CD4-positive, alpha-beta T cell treated with Interleukin-17A for 4 hours (primary cell): ENCODE data around the gene PAXIP1.
"Not testable (repeated sequence)": the region's sequence is repeated elsewhere in the genome, so short reads cannot be mapped to it uniquely, and the experiment has no call there.

ENCODE experiments used
- DNase-seq: peaks from one replicate; pipeline ENCODE4 v3.0.0-alpha.2; 2020; ENCODE audit warnings: mixed read lengths

The PAXIP1 gene, protein sequence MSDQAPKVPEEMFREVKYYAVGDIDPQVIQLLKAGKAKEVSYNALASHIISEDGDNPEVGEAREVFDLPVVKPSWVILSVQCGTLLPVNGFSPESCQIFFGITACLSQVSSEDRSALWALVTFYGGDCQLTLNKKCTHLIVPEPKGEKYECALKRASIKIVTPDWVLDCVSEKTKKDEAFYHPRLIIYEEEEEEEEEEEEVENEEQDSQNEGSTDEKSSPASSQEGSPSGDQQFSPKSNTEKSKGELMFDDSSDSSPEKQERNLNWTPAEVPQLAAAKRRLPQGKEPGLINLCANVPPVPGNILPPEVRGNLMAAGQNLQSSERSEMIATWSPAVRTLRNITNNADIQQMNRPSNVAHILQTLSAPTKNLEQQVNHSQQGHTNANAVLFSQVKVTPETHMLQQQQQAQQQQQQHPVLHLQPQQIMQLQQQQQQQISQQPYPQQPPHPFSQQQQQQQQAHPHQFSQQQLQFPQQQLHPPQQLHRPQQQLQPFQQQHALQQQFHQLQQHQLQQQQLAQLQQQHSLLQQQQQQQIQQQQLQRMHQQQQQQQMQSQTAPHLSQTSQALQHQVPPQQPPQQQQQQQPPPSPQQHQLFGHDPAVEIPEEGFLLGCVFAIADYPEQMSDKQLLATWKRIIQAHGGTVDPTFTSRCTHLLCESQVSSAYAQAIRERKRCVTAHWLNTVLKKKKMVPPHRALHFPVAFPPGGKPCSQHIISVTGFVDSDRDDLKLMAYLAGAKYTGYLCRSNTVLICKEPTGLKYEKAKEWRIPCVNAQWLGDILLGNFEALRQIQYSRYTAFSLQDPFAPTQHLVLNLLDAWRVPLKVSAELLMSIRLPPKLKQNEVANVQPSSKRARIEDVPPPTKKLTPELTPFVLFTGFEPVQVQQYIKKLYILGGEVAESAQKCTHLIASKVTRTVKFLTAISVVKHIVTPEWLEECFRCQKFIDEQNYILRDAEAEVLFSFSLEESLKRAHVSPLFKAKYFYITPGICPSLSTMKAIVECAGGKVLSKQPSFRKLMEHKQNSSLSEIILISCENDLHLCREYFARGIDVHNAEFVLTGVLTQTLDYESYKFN

DNA sequence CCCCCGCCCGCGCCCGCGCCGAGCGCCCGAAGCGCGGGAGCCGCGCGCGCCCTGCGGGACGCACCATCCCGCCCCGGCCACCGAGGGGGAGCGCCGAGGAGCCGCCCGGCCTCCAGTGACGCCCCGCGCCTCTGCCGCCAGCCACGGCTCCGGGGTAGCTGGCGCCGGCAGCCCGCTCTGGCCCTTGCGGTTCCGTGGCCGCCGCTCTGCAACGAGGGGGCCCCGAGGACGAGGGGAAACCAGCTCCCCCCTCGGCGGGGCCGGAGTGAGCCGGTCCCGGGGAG, at the start of gene PAXIP1:
TSS of gene PAXIP1 (minus strand) at position 33 of the 284 bp plus-strand sequence. CDS start 195 bp downstream, outside the sequence.
- DNase-seq, result peak; percentile 74

DNA sequence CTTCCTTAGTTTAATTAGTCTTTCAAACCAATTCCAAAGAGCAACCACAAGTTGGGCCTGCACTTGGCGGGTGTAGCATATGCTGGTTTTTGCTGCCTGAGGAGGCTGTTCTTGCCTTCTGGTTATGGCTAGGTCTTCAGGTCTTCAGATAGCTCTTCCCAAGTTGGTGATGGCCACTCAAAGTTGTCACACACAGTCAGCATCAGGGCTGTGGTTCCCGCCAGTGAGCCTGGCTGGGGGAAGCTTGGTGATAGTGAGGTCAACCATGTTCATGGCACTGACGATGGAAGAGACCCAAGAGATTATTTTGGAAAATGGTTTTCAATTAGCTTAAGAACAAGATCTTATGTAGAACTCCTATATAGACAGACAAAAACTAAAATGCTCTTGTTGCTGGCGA, 48.4 kb upstream of the PAXIP1 start:
- no peak for DNase-seq

DNA sequence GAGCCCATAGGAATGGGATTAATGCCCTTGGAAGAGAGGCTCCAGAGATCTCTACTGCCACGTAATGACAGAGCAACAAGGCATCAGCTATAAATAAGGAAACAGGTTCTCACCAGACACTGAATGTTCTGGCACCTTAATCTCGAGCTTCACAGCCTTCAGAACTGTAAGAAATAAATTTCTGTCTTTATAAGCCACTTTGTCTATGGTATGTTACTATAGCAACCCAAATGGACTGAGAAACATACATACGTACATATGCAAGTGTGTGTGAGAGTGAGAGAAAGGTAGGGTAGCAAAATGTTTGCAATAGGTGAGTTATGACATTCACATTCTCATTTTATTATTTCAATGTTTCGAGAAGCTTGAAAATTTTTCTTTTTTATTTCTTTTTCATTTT, 45.1 kb upstream of the PAXIP1 start:
- DNase-seq, result no peak

DNA sequence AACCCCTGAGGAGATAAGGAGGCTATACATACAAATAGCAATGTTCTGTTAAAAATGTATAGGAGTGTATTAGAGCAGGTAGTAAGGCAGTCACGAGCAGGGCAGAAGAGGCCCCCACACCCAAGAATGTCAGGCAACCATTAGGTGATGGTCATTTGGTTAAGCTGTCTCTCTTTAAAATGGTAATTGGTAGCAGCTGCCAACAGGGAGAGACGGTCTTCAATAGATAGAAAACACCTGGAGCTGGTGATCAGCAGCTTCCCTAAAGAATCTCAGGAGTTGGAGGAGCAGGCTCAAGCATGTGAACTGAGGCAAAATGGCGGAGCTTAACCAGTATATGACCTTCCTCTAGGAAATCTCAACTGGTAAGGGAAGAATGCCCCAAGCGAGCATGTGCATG, 40.8 kb upstream of the PAXIP1 start:
- DNase-seq, result no peak

DNA sequence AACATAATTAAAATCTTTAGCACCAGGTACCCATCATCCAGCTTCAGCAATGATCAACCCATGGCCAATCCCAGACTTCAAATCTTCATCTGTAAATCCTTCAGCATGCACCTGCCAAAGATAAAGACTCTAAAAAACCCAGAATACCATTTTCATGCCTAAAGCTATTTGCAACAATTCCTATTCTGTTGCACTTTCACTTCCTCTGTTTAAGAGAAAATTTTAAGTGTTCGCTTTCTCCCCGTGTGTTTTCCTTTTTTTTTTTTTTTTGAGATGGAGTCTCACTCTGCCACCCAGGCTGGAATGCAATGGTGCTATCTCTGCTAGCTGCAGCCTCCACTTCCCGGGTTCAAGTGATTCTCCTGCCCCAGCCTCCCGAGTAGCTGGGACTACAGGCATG, 35.4 kb upstream of the PAXIP1 start:
- DNase-seq, result no peak

DNA sequence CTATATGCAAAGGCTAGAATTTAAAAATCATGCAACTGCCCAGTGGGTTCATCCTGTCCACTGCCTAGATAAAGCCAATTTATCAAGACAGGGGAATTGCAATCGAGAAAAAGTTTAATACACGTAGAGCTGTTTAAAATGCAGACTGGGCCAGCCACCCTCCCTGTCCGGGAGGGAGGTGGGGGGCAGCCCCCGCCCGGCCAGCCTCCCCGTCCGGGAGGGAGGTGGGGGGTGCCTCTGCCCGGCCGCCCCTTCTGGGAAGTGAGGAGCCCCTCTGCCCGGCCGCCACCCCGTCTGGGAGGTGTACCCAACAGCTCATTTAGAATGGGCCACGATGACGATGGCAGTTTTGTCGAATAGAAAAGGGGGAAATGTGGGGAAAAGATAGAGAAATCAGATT, 31.6 kb upstream of the PAXIP1 start:
- not testable (repeated sequence) for DNase-seq

DNA sequence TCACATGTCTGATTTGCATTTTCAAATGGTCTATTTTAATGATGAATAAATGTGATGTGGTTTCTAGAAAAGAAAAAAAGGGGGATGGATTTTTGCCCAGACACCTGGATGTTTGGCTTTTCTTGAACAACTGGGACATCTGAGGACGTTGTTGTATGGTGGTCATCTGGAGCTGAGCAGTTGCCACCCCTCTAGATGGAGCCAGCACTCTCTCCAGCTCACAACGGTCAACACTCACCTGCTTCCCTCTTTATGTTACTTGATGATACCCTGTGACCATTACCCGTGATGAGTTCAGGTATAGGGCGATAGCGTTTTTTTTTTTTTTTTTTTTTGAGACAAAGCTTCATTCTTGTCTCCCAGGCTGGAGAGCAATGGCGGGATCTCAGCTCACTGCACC, 30.1 kb upstream of the PAXIP1 start:
- DNase-seq, result no peak

DNA sequence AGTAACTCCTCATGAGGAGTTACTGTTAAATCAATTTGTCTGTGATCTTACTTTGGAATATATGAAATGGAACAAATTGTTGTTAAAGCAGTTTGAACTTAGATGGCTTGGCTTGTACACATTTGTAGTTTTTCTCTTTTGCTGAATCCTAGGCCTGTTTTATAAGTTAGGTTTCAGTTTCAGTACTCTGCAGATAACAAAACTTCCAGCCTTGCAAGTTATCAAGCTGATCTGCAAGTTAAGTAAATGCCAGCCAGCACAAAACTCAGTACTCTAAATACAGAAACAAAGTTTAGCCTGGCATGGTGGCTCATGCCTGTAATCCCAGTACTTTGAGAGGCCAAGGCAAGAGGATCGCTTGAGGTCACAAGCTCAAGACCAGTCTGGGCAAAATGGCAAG, 25.0 kb upstream of the PAXIP1 start:
- DNase-seq, result no peak

DNA sequence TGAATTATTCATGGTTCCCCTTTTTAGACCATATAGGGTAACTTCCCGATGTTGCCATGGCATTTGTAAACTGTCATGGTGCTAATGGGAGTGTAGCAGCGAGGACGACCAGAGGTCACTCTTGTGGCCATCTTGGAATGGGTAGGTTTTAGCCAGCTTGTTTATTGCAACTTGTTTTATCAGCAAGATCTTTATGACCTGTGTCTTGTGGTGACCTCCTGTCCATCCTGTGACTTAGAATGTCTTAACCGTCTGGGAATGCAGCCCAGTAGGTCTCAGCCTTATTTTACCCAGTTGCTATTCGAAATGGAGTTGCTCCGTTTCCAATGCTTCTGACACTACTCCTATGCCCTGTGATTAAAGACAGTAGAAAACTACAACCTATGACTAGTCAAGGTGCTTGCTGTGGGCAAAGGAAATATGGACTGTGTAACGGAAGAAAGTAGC, 18.8 kb upstream of the PAXIP1 start:
- no peak for DNase-seq

DNA sequence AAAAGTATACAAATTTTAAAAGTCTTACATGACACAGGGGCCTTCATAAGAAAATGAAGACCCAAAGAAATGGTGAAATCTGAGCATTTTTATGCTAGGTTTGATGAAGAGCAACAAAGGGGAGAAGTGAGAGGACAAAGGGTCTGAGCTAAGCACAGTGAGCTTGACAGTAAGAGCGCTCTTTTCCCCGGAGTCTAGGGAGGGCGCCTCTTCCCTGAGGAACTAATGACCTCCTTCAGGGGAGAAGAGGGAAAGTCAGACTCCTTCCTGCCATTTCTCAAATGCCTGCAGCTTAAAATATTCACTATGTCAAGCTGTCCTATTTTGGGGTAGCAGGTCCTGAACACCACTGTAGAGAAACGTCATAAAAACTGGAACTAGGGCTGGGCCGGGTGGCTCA, 18.1 kb upstream of the PAXIP1 start:
- no peak for DNase-seq

DNA sequence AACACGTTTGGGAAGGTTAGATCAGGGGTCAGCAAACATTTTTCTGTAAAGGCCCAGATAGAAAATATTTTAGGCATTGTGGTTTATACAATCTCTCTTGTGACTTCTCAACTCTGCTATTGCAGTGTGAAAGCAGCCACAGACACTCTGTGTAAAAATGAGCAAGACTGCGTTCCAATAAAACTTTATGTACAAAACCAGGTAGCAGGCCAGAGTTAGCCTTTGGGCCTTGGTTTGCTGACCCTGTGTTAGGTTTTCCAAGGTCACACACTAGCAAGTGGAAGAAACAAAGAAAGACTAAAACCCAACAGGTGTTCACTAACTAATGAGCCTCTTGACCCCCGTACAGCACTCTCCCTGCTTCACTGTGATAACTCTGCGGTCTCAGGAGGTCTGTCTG, 14.9 kb upstream of the PAXIP1 start:
- DNase-seq, result no peak

DNA sequence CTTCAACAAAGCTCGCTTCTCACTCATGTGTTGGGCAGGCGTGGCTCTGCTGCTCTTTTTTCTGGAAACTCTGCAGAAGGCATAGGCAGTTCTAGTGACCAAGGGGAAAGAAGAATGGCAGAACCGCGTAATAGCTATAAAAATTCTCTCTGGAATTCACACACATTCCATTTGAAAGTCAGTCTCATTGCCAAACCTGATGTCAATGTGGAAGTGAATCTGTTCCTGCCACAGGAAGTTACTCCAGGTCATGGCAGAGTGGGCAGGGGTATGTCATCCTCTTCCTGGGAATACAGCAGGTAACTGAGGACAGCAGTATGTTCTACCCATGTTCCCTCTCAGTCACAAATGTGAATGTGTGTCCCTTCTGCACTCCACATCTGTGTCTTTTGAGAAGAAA, 8.2 kb upstream of the PAXIP1 start:
- no peak for DNase-seq

DNA sequence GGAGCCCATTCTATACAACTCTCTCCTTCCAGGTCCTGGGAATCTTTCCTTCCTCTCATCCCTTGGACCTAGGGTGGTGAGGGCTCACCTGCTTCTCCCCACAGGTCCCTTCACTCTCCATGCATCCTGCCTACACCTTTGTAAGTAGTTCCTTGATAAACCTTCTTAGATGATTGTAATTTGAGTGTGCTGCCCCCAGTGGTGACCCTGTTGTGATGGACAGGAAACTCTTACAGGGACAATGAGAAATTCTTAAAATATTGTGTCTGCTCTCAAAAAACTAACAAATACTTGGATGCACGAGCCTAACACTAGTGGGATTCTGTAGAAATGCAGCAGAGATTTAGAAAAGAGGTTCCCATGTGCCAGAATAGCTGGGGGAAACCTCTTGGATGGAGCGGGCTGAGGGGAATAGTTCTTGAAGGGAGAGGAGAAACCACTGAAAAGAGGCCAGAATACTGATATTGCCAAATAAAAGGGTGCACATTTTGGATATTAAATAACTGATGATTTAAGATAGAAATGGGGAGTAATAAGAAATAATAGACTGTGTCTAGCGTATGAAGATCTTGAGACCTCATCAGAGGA, 6.7 kb upstream of the PAXIP1 start:
- DNase-seq, result peak; percentile 55

DNA sequence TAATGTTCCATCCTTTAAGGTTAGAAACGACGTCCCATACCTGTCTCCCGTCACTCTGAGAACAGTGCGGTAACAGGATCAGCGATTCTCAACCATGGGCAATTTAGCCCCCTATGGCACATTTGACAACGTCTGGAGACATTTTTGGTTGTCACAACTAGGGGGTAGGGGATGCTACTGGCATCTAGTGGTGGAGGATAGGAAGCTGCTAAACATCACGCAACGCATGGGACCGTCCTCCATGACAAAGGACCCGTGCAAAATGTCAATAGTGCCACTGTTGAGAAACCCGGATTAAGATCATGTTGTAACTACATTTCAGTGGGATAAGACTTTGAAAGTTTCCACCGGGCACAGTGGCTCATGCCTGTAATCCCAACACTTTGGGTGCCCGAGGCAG, 5.0 kb upstream of the PAXIP1 start:
- DNase-seq, result peak; percentile 42

DNA sequence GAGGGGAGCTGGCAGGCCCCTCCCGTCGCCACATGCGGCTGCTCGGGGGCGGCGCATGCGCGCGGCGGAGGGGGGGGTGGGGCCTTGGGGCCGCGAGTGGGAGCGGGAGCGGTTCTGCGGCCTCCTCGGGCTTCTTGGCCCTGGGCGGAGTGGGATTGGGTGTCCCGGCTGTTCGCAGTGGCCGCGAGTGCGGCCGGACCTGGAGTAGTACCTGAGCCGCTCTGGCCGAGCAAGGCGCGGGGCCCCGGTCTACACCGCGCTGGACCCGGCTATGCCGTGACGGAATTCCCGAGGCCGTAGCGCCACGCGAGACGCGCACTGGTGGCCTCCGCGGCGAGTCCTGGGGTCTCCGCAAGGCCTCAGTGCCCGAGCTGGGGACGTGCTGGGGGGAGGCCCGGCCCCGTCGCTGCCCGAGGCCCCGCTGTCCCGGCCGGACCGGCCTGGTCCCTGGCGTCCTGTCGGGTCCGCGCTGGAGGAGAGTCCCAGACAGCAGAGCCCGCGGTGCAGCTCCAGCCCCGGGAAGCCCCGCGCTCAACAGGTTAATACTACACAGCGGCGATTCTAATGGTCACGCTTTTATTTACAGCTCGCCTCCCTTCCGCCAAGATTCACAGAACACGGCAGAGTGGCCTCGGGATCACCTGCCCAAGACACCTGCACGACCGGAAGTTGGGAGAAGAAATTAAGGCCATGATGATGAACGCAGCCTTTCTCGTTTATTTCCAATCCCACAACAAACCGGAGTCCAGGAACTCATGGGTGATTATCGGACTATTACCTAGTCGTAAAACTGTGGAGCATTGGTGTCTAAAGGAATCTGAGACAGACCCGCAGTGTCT, 671 bp upstream of the PAXIP1 start:
- peak; percentile 91 for DNase-seq

DNA sequence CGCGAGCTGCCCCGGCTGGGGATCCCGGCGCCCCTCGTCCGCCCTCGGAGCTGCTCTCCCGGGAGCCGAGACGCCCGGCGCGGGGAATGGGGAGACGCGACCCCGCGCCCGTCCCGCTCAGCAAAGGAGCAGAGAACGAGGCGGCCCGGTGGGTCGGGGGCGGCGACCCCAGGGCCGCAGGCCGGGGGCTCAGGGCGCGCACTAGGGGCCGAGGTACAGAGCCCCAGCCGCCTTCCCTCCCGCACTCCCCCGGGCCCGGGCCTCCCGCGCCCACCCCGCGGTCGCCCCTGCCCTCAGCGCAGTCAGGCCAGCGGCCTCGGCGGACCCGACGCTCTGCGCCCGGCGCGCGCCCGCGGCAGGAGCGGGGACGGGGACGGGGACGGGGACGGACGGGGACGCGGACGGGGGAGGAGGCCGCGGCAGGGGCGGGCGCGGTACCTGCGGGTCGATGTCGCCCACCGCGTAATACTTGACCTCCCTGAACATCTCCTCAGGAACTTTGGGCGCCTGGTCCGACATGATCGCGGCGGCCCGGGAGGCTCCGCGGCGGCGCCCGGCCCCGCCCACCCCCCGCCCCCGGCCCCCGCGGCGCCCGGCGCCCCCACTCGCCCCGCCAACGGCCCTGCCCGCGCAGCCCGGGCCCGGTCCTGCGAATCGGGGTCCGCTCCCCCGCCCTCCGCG, 373 bp downstream of the PAXIP1 start:
- DNase-seq, result no peak

DNA sequence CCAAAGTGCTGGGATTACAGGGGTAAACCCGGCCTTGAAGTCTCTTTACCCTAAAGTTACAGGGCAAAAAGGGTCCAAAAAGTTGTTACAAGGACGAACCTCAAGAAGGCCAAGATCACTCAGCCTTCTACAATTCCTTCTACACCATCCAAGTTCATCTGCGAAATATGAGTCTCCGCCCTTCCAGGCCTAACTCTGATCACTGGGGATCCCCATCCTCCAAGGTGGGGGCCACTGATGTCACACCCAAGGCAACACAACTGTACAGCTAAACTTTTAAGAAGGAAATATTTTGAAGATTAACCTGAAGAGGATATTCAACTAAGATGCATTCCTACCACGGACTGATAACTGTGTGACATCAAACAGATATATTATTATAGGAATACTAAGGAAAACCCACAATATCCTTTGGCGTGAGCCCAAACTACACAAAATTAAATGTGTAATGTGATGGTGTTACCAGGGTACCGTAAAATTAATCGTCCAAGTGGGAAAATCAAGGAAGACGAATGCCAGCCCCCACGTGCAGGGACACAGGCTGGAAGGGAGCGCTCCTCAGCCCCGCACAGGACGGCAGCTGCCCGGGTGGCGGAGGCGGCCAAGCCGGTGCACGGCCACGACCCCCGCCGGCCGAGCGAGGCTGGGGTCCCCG, 1.0 kb downstream of the PAXIP1 start:
- peak; percentile 8 for DNase-seq

DNA sequence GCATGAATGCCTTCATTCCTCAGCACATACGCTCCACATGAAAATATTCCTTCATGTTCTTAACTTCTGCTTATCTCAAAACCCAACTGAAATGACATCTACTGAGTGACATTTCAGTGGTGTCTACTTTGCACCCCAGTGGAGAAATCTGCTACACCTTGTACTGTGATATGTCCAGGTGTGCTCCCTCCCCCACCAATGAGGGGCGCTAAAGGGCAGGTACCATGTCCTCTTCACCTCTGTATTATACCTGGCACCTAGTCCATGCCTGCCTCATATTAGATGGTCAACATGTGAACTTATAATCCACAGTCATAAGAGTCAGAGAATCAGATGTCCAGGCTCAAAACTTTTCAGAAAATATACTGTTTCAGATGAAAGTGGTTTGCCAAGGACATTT, 2.1 kb downstream of the PAXIP1 start:
- peak; percentile 19 for DNase-seq

DNA sequence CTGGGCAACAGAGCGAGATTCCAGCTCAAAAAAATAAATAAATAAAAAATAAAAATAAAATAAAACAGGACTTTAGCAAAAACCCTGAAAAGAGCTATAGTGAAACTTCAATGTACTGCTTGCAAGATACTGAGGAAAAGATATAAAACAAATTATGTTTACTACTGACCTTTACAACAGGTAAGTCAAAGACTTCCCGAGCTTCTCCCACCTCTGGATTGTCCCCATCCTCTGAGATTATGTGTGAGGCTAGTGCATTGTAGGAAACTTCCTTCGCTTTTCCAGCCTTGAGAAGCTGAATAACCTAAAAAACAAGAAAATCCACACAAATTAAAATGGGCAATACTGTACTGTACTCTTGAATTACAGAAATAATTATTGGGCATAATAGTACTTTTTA, 4.4 kb downstream of the PAXIP1 start:
- no peak for DNase-seq

DNA sequence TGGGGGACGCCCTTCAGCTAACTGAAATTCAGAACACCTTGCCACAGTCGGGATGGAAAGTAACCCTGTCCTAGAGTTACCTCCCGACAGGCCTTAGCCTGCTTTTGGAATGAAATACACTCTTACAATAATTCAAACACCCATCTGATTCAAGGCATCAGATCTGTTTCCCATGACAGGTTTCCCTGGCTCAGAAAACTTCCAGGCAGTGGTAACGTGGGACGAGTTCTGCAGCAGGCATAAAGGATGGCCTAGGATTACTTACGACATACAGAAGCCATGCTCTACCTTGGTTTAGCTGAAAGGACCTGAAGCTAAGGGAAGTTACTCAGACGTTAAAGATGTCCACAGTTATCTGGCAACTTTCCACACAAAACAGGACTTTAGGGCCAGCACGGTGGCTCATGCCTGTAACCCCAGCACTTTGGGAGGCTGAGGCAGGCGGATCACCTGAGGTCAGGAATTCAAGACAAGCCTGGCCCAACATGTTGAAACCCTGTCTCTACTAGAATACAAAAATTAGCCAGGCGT, 5.0 kb downstream of the PAXIP1 start:
- DNase-seq, result no peak

DNA sequence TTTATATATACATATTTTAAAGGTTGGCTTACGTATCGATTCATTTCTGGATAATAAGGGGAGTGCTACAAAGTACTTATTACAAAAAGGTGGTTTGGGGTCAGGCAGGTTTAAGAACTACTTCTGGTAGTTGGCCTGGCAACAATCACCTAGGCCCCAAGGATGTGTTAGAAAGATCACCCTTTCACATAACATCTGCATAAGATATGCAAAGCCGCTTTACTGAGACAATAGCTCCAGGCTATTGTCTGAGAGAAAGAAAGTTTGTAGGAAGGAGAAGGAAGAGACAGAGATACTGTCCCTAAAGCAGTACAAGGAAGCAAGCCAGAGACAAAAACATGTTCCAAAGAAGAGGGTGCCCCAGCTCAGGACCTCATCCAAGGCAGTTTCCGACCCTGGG, 6.2 kb downstream of the PAXIP1 start:
- DNase-seq, result no peak
